HCT116 (cell line): ENCODE results near the gene SAE1.

Experiments
- ELF1 ChIP-seq: IDR thresholded peaks from 2 replicates; pipeline ENCODE4 v1.6.1; 2012; ENCODE audit warnings: low read depth, borderline replicate concordance
- EZH2 ChIP-seq: fragments of 200-600 bp; sonication (generic); IDR thresholded peaks from 2 replicates; pipeline ENCODE4 v1.6.1; 2017; ENCODE audit warnings: antibody characterized with exemption, mixed run types
- EZH2phosphoT487 ChIP-seq: fragments of 200-600 bp; IDR thresholded peaks from 2 replicates; pipeline ENCODE4 v1.6.1; 2018; ENCODE audit warnings: antibody characterized with exemption, borderline replicate concordance
- POLR2A ChIP-seq: IDR thresholded peaks from 2 replicates; pipeline ENCODE4 v1.7.0; 2011; ENCODE audit warnings: borderline replicate concordance; ENCODE audit not compliant: insufficient read depth, insufficient read length; ENCODE audit errors: extremely low read depth
- POLR2AphosphoS5 ChIP-seq: IDR thresholded peaks from 2 replicates; pipeline ENCODE4 v1.6.1; 2011; ENCODE audit warnings: mild to moderate bottlenecking, low read depth, low read length, moderate library complexity
- RAD21 ChIP-seq: IDR thresholded peaks from 2 replicates; pipeline ENCODE4 v1.6.1; 2012; ENCODE audit warnings: low read depth, mild to moderate bottlenecking
- SIN3A ChIP-seq: IDR thresholded peaks from 2 replicates; pipeline ENCODE4 v1.6.1; 2012; ENCODE audit warnings: low read depth
- YY1 ChIP-seq: IDR thresholded peaks from 2 replicates; pipeline ENCODE4 v1.6.1; 2011; ENCODE audit warnings: low read length, low read depth, moderate library complexity, mild to moderate bottlenecking; ENCODE audit not compliant: insufficient replicate concordance; ENCODE audit errors: extremely low read depth
- ZNF274 ChIP-seq: fragments of 200-500 bp; sonication (Bioruptor generic); IDR thresholded peaks from 2 replicates; pipeline ENCODE4 v1.6.1; 2014; ENCODE audit warnings: mild to moderate bottlenecking, low read depth, low read length, inconsistent platforms
- TF ChIP-seq, protein P1 (sequence below), 3 experiments: fragments of 200-600 bp in 1 of 3; sonication (generic) in 1 of 3; IDR thresholded peaks in 2 of 3; conservative IDR thresholded peaks in 1 of 3; 2 replicates each; pipeline ENCODE4 v1.5.1; 2012 to 2017; ENCODE audit warnings: low read depth in 2 of 3, low read length in 2 of 3, antibody characterized with exemption in 1 of 3, borderline replicate concordance in 1 of 3, control low read depth in 1 of 3, mild to moderate bottlenecking in 1 of 3, mixed read lengths in 1 of 3, mixed run types in 1 of 3, moderate library complexity in 1 of 3; ENCODE audit not compliant: insufficient read depth in 1 of 3
- TF ChIP-seq, protein P2 (sequence below): IDR thresholded peaks from 2 replicates; pipeline ENCODE4 v1.6.1; 2012

- TF ChIP-seq, protein P1, sequence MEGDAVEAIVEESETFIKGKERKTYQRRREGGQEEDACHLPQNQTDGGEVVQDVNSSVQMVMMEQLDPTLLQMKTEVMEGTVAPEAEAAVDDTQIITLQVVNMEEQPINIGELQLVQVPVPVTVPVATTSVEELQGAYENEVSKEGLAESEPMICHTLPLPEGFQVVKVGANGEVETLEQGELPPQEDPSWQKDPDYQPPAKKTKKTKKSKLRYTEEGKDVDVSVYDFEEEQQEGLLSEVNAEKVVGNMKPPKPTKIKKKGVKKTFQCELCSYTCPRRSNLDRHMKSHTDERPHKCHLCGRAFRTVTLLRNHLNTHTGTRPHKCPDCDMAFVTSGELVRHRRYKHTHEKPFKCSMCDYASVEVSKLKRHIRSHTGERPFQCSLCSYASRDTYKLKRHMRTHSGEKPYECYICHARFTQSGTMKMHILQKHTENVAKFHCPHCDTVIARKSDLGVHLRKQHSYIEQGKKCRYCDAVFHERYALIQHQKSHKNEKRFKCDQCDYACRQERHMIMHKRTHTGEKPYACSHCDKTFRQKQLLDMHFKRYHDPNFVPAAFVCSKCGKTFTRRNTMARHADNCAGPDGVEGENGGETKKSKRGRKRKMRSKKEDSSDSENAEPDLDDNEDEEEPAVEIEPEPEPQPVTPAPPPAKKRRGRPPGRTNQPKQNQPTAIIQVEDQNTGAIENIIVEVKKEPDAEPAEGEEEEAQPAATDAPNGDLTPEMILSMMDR (IDR thresholded peaks at IDR 0.05 in 2 of 3, conservative IDR thresholded peaks at IDR 0.05 in 1 of 3; ENCODE audit: borderline replicate concordance in 1 of 3, insufficient read depth in 1 of 3, low read depth in 2 of 3, low read length in 2 of 3): no peak
- no peak for TF ChIP-seq POLR2AphosphoS5
- TF ChIP-seq SIN3A: no peak
- TF ChIP-seq, protein P2, sequence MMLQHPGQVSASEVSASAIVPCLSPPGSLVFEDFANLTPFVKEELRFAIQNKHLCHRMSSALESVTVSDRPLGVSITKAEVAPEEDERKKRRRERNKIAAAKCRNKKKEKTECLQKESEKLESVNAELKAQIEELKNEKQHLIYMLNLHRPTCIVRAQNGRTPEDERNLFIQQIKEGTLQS: no peak
- TF ChIP-seq ELF1: no peak
- no peak for TF ChIP-seq YY1
- TF ChIP-seq ZNF274: no peak
- TF ChIP-seq EZH2: no peak
- no peak for TF ChIP-seq RAD21
- no peak for TF ChIP-seq EZH2phosphoT487
- no peak for TF ChIP-seq POLR2A
Observed at GRCh38 chr19:47176071-47176626, 45.5 kb downstream of the SAE1 start.
